Left ventricle myocardium inferior (tissue), 1 donor: ENCODE results near the gene CPNE8. TPM values are rescaled to one million over a fixed set of nuclear protein-coding genes. Genes with fewer than 3 reads are reported as not detected.

Experiments used
- DNase-seq: peaks from one replicate; pipeline ENCODE4 v3.0.0-alpha.2; 2020
- H3K27ac ChIP-seq: fragments of 200-600 bp; replicated peaks from 2 replicates; pipeline ENCODE4 v1.8.0; 2021
- H3K27me3 ChIP-seq: fragments of 200-600 bp; 2 replicates; pipeline ENCODE4 v1.8.0; 2021; ENCODE audit warnings: low read depth
- H3K36me3 ChIP-seq: fragments of 200-600 bp; 2 replicates; pipeline ENCODE4 v1.8.0; 2021
- H3K4me1 ChIP-seq: fragments of 200-600 bp; 2 replicates; pipeline ENCODE4 v1.8.0; 2021
- H3K4me3 ChIP-seq: fragments of 200-600 bp; 2 replicates; pipeline ENCODE4 v1.8.0; 2021; ENCODE audit warnings: mild to moderate bottlenecking, moderate library complexity
- H3K9me3 ChIP-seq: fragments of 200-600 bp; replicated peaks from 2 replicates; pipeline ENCODE4 v1.8.0; 2021
- CTCF ChIP-seq: fragments of 200-600 bp; IDR thresholded peaks from 2 replicates; pipeline ENCODE4 v1.8.0; 2021; ENCODE audit warnings: antibody characterized with exemption, mild to moderate bottlenecking, borderline replicate concordance
- intact Hi-C: fragments of 100-400 bp; cut with micrococcal nuclease; formaldehyde crosslinking; loops from one replicate; pipeline ENCODE4 v1.11.0; 2022
- total RNA-seq: library from RNA; stranded (reverse); fragmentation: NEBNext Ultra II Directional; extraction: Animal tissue kit (Norgen Biotek cat#: 25700); gene quantifications from one replicate; pipeline ENCODE4 v1.2.1, GENCODE V29; 2021
- donor health status: DM: no; HTN: yes; CAD: no; lungs with severe emphysema.

CPNE8 gene
- total RNA-seq, 1 donor from 2014 or later = 7.2 TPM

GRCh38 chr12:38850461-38850860 is 54.9 kb downstream of the CPNE8 start:
- no peak overlapping the region for H3K27ac ChIP-seq
- no peaks in the 10 kb centered on the region for H3K36me3 ChIP-seq
- H3K27me3 ChIP-seq = no peaks in the 10 kb centered on the region
- no peak for DNase-seq
- H3K4me1 ChIP-seq = peaks cover 21% of the 10 kb centered on the region
- H3K9me3 ChIP-seq = no peaks in the 10 kb centered on the region
- intact Hi-C loops = no loop called here
- no peak overlapping the region for H3K4me3 ChIP-seq
- TF ChIP-seq CTCF = no peak

- DNase-seq = no peak
- no peaks in the 10 kb centered on the region for H3K36me3 ChIP-seq
- H3K4me3 ChIP-seq = no peak overlapping the region
- intact Hi-C loops = no loop called here
- no peaks in the 10 kb centered on the region for H3K9me3 ChIP-seq
- no peak overlapping the region for H3K27ac ChIP-seq
- peaks cover 21% of the 10 kb centered on the region for H3K4me1 ChIP-seq
- no peak for TF ChIP-seq CTCF
- no peaks in the 10 kb centered on the region for H3K27me3 ChIP-seq
Observed at GRCh38 chr12:38847247-38847646, 58.1 kb downstream of the CPNE8 start.

- H3K27ac ChIP-seq = no peak overlapping the region
- no peak for DNase-seq
- TF ChIP-seq CTCF = no peak
- no peak overlapping the region for H3K4me3 ChIP-seq
- H3K9me3 ChIP-seq = no peaks in the 10 kb centered on the region
- no peaks in the 10 kb centered on the region for H3K36me3 ChIP-seq
- H3K4me1 ChIP-seq = peaks cover 9% of the 10 kb centered on the region
- H3K27me3 ChIP-seq = no peaks in the 10 kb centered on the region
- intact Hi-C loops = no loop called here
Observed at GRCh38 chr12:38844267-38844666, 61.1 kb downstream of the CPNE8 start.

GRCh38 chr12:38838056-38838850 is 67.1 kb downstream of the CPNE8 start:
- Histone ChIP-seq H3K36me3 (no peaks in the 10 kb centered on the region), H3K4me3 (no peak overlapping the region), H3K9me3 (no peaks in the 10 kb centered on the region), H3K27ac (no peak overlapping the region), H3K27me3 (no peaks in the 10 kb centered on the region), H3K4me1 (peaks cover 10% of the 10 kb centered on the region)
- no peak for TF ChIP-seq CTCF
- intact Hi-C loops = no loop called here
- no peak for DNase-seq

GRCh38 chr12:38831715-38832114 is 73.7 kb downstream of the CPNE8 start:
- intact Hi-C loops = no loop called here
- Histone ChIP-seq H3K36me3 (peaks cover 3% of the 10 kb centered on the region), H3K27ac (no peak overlapping the region), H3K9me3 (no peaks in the 10 kb centered on the region), H3K4me1 (no peaks in the 10 kb centered on the region), H3K27me3 (no peaks in the 10 kb centered on the region), H3K4me3 (no peak overlapping the region)
- DNase-seq = no peak
- TF ChIP-seq CTCF = no peak
